Duodenal mucosa (tissue), 2 donors: ENCODE measurements around the gene VEGFD.
A peak's percentile ranks its signal among the peaks of the same experiment; 100 is the strongest.

Experiments
- H3K27ac ChIP-seq: one replicate; pipeline ENCODE4 v1.7.0; 2013; ENCODE audit warnings: low read depth, low read length
- H3K27me3 ChIP-seq, 2 donors: one replicate each; pipeline ENCODE4 v1.7.0; 2013; ENCODE audit warnings: low read length in 2 of 2, control low read depth in 1 of 2; ENCODE audit not compliant: insufficient read depth in 2 of 2, control insufficient read depth in 1 of 2
- H3K36me3 ChIP-seq, 2 donors: one replicate each; pipeline ENCODE4 v1.7.0; 2013; ENCODE audit warnings: low read length in 2 of 2, control low read depth in 1 of 2; ENCODE audit not compliant: insufficient read depth in 2 of 2, control insufficient read depth in 1 of 2
- H3K4me1 ChIP-seq, 2 donors: one replicate each; pipeline ENCODE4 v1.7.0; 2013; ENCODE audit warnings: low read length in 2 of 2, control low read depth in 1 of 2; ENCODE audit not compliant: insufficient read depth in 2 of 2, control insufficient read depth in 1 of 2
- H3K4me3 ChIP-seq, 2 donors: one replicate each; pipeline ENCODE4 v1.7.0; 2013; ENCODE audit warnings: low read length in 2 of 2, low read depth in 1 of 2
- H3K9ac ChIP-seq, 2 donors: one replicate each; pipeline ENCODE4 v1.7.0; 2013; ENCODE audit warnings: low read length in 2 of 2, low read depth in 1 of 2
- H3K9me3 ChIP-seq, 2 donors: one replicate each; pipeline ENCODE4 v1.7.0; 2013; ENCODE audit warnings: low read length in 2 of 2, control low read depth in 1 of 2; ENCODE audit not compliant: control insufficient read depth in 1 of 2

The VEGFD gene

DNA sequence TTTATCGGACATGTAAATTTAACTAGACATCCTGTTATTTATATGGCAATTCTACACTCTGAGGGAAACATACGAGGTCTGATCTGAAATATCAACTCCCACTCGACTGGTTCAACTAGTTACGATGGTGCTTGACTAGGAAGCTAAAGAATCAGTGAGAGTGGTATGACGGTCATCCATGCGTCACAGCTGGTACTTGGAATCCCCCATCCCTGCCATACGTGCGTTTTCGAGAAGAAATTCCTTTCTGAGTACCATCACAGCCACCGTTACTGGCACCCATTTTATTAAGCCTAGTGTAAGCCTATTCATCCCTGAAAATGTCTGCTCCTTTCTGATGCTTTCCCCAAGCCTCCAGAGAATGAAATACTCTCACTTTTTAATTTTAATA lies 48.2 kb downstream of the VEGFD start:
- H3K4me3 ChIP-seq = peak overlapping the region; percentile 58 to 76
- H3K36me3 ChIP-seq = peaks cover 3 to 9% of the 10 kb centered on the region in 2 donors
- no peaks in the 10 kb centered on the region for H3K27me3 ChIP-seq
- no peaks in the 10 kb centered on the region for H3K9me3 ChIP-seq
- H3K4me1 ChIP-seq = peaks cover 4 to 5% of the 10 kb centered on the region in 2 donors
- peak overlapping the region; percentile 26 to 66 for H3K9ac ChIP-seq
- no peak overlapping the region for H3K27ac ChIP-seq

DNA sequence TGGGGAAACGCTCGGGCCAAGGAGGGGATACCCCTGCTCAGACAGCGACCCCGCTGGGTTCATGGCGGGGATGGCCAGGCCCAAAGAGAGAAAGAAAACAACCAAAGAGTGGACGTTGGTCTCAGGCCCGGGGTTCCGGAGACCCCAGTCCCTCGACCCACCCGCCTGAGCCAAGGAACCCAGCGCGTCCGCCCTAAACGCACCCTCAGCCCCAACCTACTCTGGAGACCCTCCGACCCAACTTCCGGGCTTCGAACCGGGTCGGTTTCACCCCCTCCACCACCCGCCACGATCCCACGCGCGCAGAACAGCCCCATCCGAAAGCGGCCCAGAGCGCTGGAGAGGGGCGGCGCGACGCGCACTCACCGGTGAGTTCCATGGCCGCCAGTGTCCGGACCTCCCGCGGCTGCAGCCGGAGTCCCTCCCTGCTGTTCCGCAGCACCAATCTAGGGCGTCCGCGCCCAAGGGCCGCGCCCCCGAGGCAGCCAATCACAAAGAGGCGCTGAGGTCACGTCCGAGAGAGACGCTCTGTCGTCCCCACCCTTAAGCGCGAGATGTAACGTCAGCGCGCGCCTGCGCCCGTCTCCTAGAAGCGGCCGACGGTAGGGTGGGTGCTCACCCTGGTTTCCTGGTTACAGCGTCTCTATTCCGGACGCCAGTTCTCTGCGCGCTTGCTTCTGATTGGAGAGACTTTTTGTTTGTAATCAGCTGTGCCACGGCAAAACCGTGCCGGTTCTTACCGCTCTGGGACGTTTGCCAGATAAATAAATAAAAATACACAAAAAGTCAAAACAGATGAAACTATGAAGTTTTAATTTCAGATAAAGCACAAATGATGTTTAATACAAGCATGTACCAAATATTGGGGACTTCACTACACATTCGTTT lies 48.8 kb downstream of the VEGFD start, which contains the start of gene PIGA:
Gene PIGA (minus strand): TSS at position 389 of the 888 bp plus-strand sequence. CDS start 3,593 bp downstream, outside the sequence.
- H3K27me3 ChIP-seq = no peaks in the 10 kb centered on the region

DNA sequence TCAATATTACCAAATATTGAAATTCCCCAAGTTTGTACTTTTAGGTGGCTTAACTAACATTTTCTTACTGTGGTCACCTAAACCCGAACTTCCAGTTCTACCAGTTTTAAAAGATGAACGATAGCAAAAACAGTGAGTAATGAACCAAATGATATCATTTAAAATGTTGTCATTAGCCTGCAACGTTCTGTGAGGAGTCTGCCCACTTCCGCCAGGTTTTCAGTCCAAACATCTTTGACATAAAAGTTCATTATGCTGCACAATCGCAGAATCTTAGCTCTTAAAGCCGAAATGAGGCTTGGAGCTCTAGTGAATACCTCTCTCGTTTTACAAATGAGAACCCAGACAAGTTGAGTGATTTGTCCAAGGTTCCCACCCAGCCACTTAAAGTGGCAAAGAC lies 49.7 kb downstream of the VEGFD start:
- Histone ChIP-seq H3K27me3 (no peaks in the 10 kb centered on the region), H3K9ac (peak overlapping the region; percentile 80 to 83), H3K9me3 (no peaks in the 10 kb centered on the region), H3K36me3 (peaks cover 3 to 10% of the 10 kb centered on the region in 2 donors), H3K4me3 (peak overlapping the region; percentile 80), H3K27ac (peak overlapping the region; percentile 17), H3K4me1 (peaks cover 4 to 5% of the 10 kb centered on the region in 2 donors)

More for the DNA sequence above, 48.8 kb downstream of the VEGFD start, which contains the start of gene PIGA:
- Histone ChIP-seq H3K9me3 (no peaks in the 10 kb centered on the region), H3K4me1 (peaks cover 4 to 5% of the 10 kb centered on the region in 2 donors), H3K27ac (peak within 1 kb of the TSS; percentile 17), H3K4me3 (peak within 1 kb of the TSS; percentile 80), H3K36me3 (peaks cover 3 to 10% of the 10 kb centered on the region in 2 donors), H3K9ac (peak within 1 kb of the TSS; percentile 80 to 83)

DNA sequence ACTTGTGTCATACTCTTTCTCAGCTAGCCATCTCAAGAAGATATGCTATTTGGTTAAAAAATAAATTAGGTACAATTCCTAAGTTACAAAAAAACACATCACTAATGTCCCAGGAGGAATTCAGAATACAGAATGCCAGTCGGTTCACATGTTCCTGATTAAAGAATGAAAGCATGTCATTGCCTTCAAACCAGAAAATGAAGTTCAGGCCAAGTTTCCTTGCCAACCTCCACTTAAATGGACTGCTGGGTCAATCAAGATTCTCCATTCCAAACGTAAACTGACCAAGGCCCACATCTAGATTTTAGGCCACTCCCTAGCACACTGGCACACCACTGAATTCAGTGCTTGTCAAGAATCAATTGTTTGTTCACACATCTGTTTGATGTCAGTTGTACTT lies 55.4 kb downstream of the VEGFD start:
- no peaks in the 10 kb centered on the region for H3K4me1 ChIP-seq
- no peak overlapping the region for H3K4me3 ChIP-seq
- H3K27me3 ChIP-seq = no peaks in the 10 kb centered on the region
- no peak overlapping the region for H3K9ac ChIP-seq
- H3K36me3 ChIP-seq = peaks cover 3 to 18% of the 10 kb centered on the region in 2 donors
- no peak overlapping the region for H3K27ac ChIP-seq
- no peaks in the 10 kb centered on the region for H3K9me3 ChIP-seq

DNA sequence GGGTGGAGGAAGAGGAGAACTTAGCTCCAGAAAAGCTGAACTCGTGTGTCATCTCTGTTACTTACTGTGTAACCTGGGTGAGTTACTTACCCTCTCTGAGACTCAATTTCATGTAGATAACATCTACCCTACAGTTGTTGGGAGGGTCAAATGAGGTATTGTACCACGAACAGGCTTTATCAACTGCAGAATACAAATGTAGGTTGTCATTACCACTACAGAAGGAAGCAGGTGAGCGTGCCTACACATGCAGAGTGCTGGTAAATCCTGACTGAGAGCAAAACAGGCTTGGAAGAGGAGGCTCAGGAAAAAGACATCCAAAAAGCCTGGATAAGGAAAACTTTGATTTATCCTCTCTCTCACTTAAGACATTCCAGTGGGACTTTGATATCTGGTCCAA lies 56.1 kb downstream of the VEGFD start:
- Histone ChIP-seq H3K9me3 (no peaks in the 10 kb centered on the region), H3K27me3 (no peaks in the 10 kb centered on the region), H3K4me3 (no peak overlapping the region), H3K4me1 (no peaks in the 10 kb centered on the region), H3K36me3 (peaks cover 3 to 25% of the 10 kb centered on the region in 2 donors), H3K9ac (no peak overlapping the region), H3K27ac (no peak overlapping the region)

DNA sequence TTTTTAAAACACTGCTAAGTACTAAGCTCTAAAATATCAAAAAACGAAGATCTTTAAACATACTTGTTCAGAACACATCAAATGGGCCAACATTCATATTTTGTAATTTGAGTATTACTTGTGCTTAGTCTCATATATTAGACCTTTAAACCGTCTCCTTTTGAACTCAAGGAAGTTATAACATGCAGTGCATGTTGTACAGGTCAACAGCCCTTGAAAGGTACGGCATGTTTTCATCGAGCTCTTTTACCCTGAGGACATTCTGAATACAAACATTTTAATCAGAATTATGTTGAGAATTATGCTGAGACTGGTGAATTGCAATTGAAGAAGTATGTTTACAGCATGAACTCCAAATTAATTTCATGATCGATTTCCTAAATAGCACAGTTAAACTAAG lies 61.7 kb downstream of the VEGFD start:
- H3K9me3 ChIP-seq = no peaks in the 10 kb centered on the region
- peaks cover 0 to 21% of the 10 kb centered on the region in 2 donors for H3K36me3 ChIP-seq
- H3K9ac ChIP-seq = no peak overlapping the region
- H3K27ac ChIP-seq = no peak overlapping the region
- no peaks in the 10 kb centered on the region for H3K27me3 ChIP-seq
- no peaks in the 10 kb centered on the region for H3K4me1 ChIP-seq
- no peak overlapping the region for H3K4me3 ChIP-seq

DNA sequence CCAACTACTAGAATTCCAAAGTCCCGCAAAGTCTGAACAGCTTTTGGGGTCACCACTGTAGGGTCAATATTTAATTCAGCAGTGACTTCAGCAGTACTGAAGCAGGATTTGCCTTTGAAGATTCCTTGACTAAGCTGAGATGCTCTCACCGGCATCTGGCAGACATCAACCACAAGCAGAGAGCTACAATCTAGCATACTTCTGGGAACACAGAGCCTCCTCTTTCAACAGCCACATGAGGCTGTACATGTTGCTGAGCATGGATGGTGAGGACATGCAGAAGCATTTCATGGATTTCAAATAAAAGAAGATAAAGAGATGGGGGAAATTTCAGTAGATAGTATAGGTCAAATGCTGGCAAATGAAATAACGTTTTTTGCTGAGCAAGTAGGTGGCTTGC lies 62.1 kb downstream of the VEGFD start:
- Histone ChIP-seq H3K9me3 (no peaks in the 10 kb centered on the region), H3K4me1 (no peaks in the 10 kb centered on the region), H3K36me3 (peaks cover 0 to 21% of the 10 kb centered on the region in 2 donors), H3K27ac (no peak overlapping the region), H3K9ac (no peak overlapping the region), H3K27me3 (no peaks in the 10 kb centered on the region), H3K4me3 (no peak overlapping the region)

DNA sequence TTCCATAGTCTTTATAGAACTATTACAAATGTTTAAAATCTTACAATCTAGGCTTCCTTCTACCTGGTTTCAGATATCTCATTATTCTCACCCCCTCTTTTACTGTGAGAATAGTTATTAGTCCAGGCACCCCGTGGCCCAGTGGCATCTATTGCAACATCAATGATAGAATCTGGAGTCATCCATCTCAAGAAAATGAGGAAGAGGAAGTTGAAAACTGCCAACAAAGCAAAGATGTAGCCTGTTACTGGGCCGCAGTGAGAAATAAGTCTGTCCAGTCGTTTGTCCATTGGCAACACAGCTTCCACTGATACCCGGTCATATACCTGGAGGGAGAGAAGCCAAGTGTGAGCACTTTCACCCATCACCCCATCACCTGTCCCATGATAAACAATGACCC lies 62.8 kb downstream of the VEGFD start:
- Histone ChIP-seq H3K4me1 (no peaks in the 10 kb centered on the region), H3K36me3 (peaks cover 0 to 21% of the 10 kb centered on the region in 2 donors)

DNA sequence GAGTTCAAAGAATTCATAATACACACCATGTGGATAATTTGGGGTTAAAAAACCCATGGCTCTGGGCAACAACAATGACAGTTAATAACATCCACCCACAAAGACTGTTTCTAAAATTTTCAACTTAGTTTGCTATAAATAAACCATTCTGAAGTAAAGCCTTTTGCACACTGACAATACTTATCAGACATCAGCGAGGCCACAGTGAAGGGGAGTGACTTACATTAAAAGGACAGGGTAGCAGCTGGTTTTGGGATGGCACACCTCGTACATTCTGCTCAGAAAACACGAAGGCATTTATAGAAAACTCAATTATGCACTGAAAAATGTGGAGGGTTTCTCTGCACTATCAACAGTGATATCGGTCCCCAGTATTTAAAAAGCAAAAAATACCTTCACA lies 63.9 kb downstream of the VEGFD start:
- H3K9ac ChIP-seq = no peak overlapping the region
- H3K4me3 ChIP-seq = no peak overlapping the region
- no peak overlapping the region for H3K27ac ChIP-seq
- no peaks in the 10 kb centered on the region for H3K27me3 ChIP-seq
- H3K36me3 ChIP-seq = peaks cover 0 to 19% of the 10 kb centered on the region in 2 donors
- no peaks in the 10 kb centered on the region for H3K9me3 ChIP-seq
- no peaks in the 10 kb centered on the region for H3K4me1 ChIP-seq

More for the DNA sequence above, 62.8 kb downstream of the VEGFD start:
- Histone ChIP-seq H3K27ac (no peak overlapping the region), H3K27me3 (no peaks in the 10 kb centered on the region), H3K9ac (no peak overlapping the region), H3K4me3 (no peak overlapping the region), H3K9me3 (no peaks in the 10 kb centered on the region)

DNA sequence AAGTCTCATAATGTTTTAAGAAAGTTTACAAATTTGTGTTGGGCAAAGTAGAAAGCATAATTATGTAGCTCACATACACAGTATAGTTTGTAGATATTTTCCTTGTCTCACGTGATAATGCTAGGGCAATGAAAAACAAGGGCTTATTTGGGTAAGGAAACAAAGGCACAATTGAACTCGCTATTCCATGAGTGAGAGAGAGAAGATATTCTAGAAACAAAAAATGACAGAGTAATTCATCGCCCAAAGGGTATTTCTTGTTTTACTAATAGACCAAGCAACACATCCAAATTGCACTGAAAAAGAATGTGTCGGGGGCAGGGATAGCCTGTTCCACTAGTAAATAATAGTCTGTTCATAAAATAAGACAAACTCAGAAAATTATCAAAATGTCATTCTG lies 65.1 kb downstream of the VEGFD start:
- H3K9ac ChIP-seq = no peak overlapping the region
- no peak overlapping the region for H3K27ac ChIP-seq
- no peaks in the 10 kb centered on the region for H3K9me3 ChIP-seq

More for the DNA sequence above, 65.1 kb downstream of the VEGFD start:
- no peaks in the 10 kb centered on the region for H3K4me1 ChIP-seq
- no peaks in the 10 kb centered on the region for H3K27me3 ChIP-seq
- no peak overlapping the region for H3K4me3 ChIP-seq
- peaks cover 0 to 16% of the 10 kb centered on the region in 2 donors for H3K36me3 ChIP-seq
